Stimulated activated CD4-positive, alpha-beta T cell treated with anti-CD3 and anti-CD28 coated beads, Interleukin-12 subunit alpha, Interleukin-12 subunit beta, amount 100 ng/mL, for 24 hours (primary cell): ENCODE results near the gene SLC25A40.
"Not testable (repeated sequence)": the region's sequence is repeated elsewhere in the genome, so short reads cannot be mapped to it uniquely, and the experiment has no call there.

Experiments
- DNase-seq, 2 experiments: peaks; one replicate each; pipeline ENCODE4 v3.0.0-alpha.2; 2020; ENCODE audit warnings: low read depth in 2 of 2

The SLC25A40 gene

GRCh38 chr7:87876040-87876868, at the start of gene SLC25A40, which contains the start of gene DBF4:
TSS of gene SLC25A40 (minus strand) at chr7:87876360. CDS start at chr7:87858727, 17,633 bp downstream.
TSS of gene DBF4 (plus strand) at chr7:87876493. CDS start at chr7:87876733, 240 bp downstream.
- DNase-seq, result peak; percentile 88 to 95

- DNase-seq, result not testable (repeated sequence)
Observed at GRCh38 chr7:87922759-87923395, 46.7 kb upstream of the SLC25A40 start.

GRCh38 chr7:87920578-87920977, 44.4 kb upstream of the SLC25A40 start:
- DNase-seq, result no peak

- DNase-seq, result no peak
Observed at GRCh38 chr7:87919875-87920274, 43.7 kb upstream of the SLC25A40 start.

- DNase-seq, result no peak
Observed at GRCh38 chr7:87918740-87919139, 42.6 kb upstream of the SLC25A40 start.

GRCh38 chr7:87912121-87912520, 36.0 kb upstream of the SLC25A40 start:
- DNase-seq, result no peak

- not testable (repeated sequence) for DNase-seq
Observed at GRCh38 chr7:87908814-87909213, 32.7 kb upstream of the SLC25A40 start.

GRCh38 chr7:87907136-87907906, 31.2 kb upstream of the SLC25A40 start:
- not testable (repeated sequence) for DNase-seq

GRCh38 chr7:87899255-87899654, 23.1 kb upstream of the SLC25A40 start:
- no peak for DNase-seq

- no peak for DNase-seq
Observed at GRCh38 chr7:87895363-87895762, 19.2 kb upstream of the SLC25A40 start.

- DNase-seq, result no peak
Observed at GRCh38 chr7:87886875-87887274, 10.7 kb upstream of the SLC25A40 start.

GRCh38 chr7:87885018-87885417, 8.9 kb upstream of the SLC25A40 start:
- DNase-seq, result no peak

- no peak for DNase-seq
Observed at GRCh38 chr7:87882151-87882937, 6.2 kb upstream of the SLC25A40 start.

GRCh38 chr7:87878208-87878735, 2.1 kb upstream of the SLC25A40 start:
- DNase-seq, result no peak

- DNase-seq, result no peak
Observed at GRCh38 chr7:87877366-87878040, 1.3 kb upstream of the SLC25A40 start.

- peak; percentile 12 to 32 for DNase-seq
Observed at GRCh38 chr7:87876869-87877234, 692 bp upstream of the SLC25A40 start.

- peak in 1 of 2 experiments; percentile 4 for DNase-seq
Observed at GRCh38 chr7:87875151-87876039, 765 bp downstream of the SLC25A40 start.

GRCh38 chr7:87874066-87874465, 2.1 kb downstream of the SLC25A40 start:
- no peak for DNase-seq

- not testable (repeated sequence) for DNase-seq
Observed at GRCh38 chr7:87873328-87873727, 2.8 kb downstream of the SLC25A40 start.

- DNase-seq, result no peak
Observed at GRCh38 chr7:87872346-87872745, 3.8 kb downstream of the SLC25A40 start.
